ENCODE results near the gene ZNF571.

GRCh38 chr19:37572203-37572602 is 22.4 kb downstream of the ZNF571 start:
- TF ChIP-seq CTCF (conservative IDR thresholded peaks at IDR 0.05) (no peak), ZFX (IDR thresholded peaks at IDR 0.05) (no peak)
